Mucosa of descending colon (tissue), 3 donors: ENCODE data around the gene DLL3. TPM values are rescaled to one million over a fixed set of nuclear protein-coding genes. Genes with fewer than 3 reads are reported as not detected.

Experiments used
- ATAC-seq: fragments of 200-7000 bp; cut with Tn5 transposase; one replicate; pipeline ENCODE4 v1.9.1; 2020; ENCODE audit warnings: mild to moderate bottlenecking, moderate library complexity
- DNase-seq, 3 donors: peaks; one replicate each; pipeline ENCODE4 v3.0.0-alpha.2; 2020
- H3K36me3 ChIP-seq: fragments of 200-600 bp; one replicate; pipeline ENCODE4 v1.8.0; 2021; ENCODE audit warnings: low read depth, mild to moderate bottlenecking
- H3K4me1 ChIP-seq: fragments of 200-600 bp; one replicate; pipeline ENCODE4 v1.8.0; 2021; ENCODE audit warnings: low read depth, mild to moderate bottlenecking
- H3K4me3 ChIP-seq: fragments of 200-600 bp; one replicate; pipeline ENCODE4 v1.8.0; 2021; ENCODE audit warnings: mild to moderate bottlenecking
- H3K9me3 ChIP-seq: fragments of 200-600 bp; one replicate; pipeline ENCODE4 v1.8.0; 2021; ENCODE audit warnings: mild to moderate bottlenecking
- CTCF ChIP-seq: fragments of 200-600 bp; IDR thresholded peaks from one replicate; pipeline ENCODE4 v1.8.0; 2022; ENCODE audit warnings: antibody characterized with exemption, mild to moderate bottlenecking
- intact Hi-C, 2 donors: fragments of 100-400 bp; cut with DNase I in 1 of 2; cut with micrococcal nuclease in 1 of 2; formaldehyde crosslinking; loops; one replicate each; pipeline versions ENCODE4 v1.11.0 to v1.11.1; 2022; cut with DNase I, micrococcal nuclease
- total RNA-seq, 3 donors: library from RNA; stranded (reverse); fragmentation: NEBNext Ultra II Directional in 2 of 3; extraction: Animal tissue kit (Norgen Biotek cat#: 25700) in 2 of 3; gene quantifications; one replicate each; pipeline versions ENCODE4 v1.2.1 to v1.2.4, GENCODE V29; 2021 to 2023
- donor health status: DM: no; HTN: no; CAD: no; lungs with moderate emphysema.
- donor health status: DM: no; HTN: no; CAD: no.
- donor health status: DM: no; HTN: yes; CAD: no.

DLL3 gene
- total RNA-seq, 3 donors from 2014 or later = not detected

- Histone ChIP-seq H3K9me3 (no peaks in the 10 kb centered on the region), H3K36me3 (no peaks in the 10 kb centered on the region), H3K4me1 (peaks cover 11% of the 10 kb centered on the region), H3K4me3 (no peak overlapping the region)
- intact Hi-C loops = no loop called here
- no peak for TF ChIP-seq CTCF
- DNase-seq (no peak), ATAC-seq (no peak)
Observed at GRCh38 chr19:39531834-39532232, 33.1 kb downstream of the DLL3 start.

- Histone ChIP-seq H3K9me3 (no peaks in the 10 kb centered on the region), H3K4me3 (peak within 1 kb of the TSS; percentile 30), H3K4me1 (peaks cover 11% of the 10 kb centered on the region), H3K36me3 (no peaks in the 10 kb centered on the region)
- TF ChIP-seq CTCF = peak; percentile 93
- intact Hi-C loops = no loop called here
- ATAC-seq (peak; percentile 99), DNase-seq (peak; percentile 94 to 96 (median 94))
Observed at GRCh38 chr19:39532233-39533002, 33.7 kb downstream of the DLL3 start, which contains the start of gene EID2B. Gene EID2B, minus strand, starts transcription at chr19:39532852. Its CDS starts 50 bp downstream, at chr19:39532802.

GRCh38 chr19:39533003-39533512, 34.3 kb downstream of the DLL3 start:
- no peak for TF ChIP-seq CTCF
- Histone ChIP-seq H3K9me3 (no peaks in the 10 kb centered on the region), H3K4me3 (no peak overlapping the region), H3K36me3 (no peaks in the 10 kb centered on the region), H3K4me1 (peaks cover 11% of the 10 kb centered on the region)
- intact Hi-C loops = no loop called here
- no peak for DNase-seq
- ATAC-seq = peak; percentile 7

- peaks cover 15% of the 10 kb centered on the region for H3K4me1 ChIP-seq
Observed at GRCh38 chr19:39533791-39534190, 35.0 kb downstream of the DLL3 start.

GRCh38 chr19:39539165-39539517, 40.4 kb downstream of the DLL3 start:
- ATAC-seq (no peak), DNase-seq (no peak)
- TF ChIP-seq CTCF = no peak
- peak overlapping the region; percentile 86 for H3K4me3 ChIP-seq
- intact Hi-C loops = no loop called here
- no peaks in the 10 kb centered on the region for H3K36me3 ChIP-seq
- H3K4me1 ChIP-seq = peaks cover 8% of the 10 kb centered on the region
- H3K9me3 ChIP-seq = no peaks in the 10 kb centered on the region

More at GRCh38 chr19:39533791-39534190, 35.0 kb downstream of the DLL3 start:
- TF ChIP-seq CTCF = no peak
- ATAC-seq (no peak), DNase-seq (no peak)
- Histone ChIP-seq H3K4me3 (no peak overlapping the region), H3K9me3 (no peaks in the 10 kb centered on the region), H3K36me3 (no peaks in the 10 kb centered on the region)
- intact Hi-C loops = no loop called here
